ENCODE measurements around the gene POFUT1. TPM values are rescaled to one million over a fixed set of nuclear protein-coding genes. Genes with fewer than 3 reads are reported as not detected.

Gene POFUT1
- total and polyA plus RNA-seq, 2 of the 8 experiments (the other 6 are each of a cell fraction or from before 2014, with no cell fraction given): 19.4 to 24.4 TPM

GRCh38 chr20:32168184-32168910 is 39.3 kb upstream of the POFUT1 start:
- no peaks in the 10 kb centered on the region for H3K23me2 ChIP-seq (ENCODE audit: low read depth, low read length)
- peaks cover 8 to 14% (median 11%) of the 10 kb centered on the region in 4 experiments; a peak in 7 of 8 replicates for H3K36me3 ChIP-seq (ENCODE audit: control insufficient read depth in 2 of 4, insufficient read depth in 4 of 4, low read length in 3 of 4)
- no peak overlapping the region for H2AK5ac ChIP-seq (ENCODE audit: low read depth, low read length)
- no peak overlapping the region for H3K18ac ChIP-seq (ENCODE audit: extremely low read depth, low read length)
- H4K5ac ChIP-seq (ENCODE audit: insufficient read length, low read depth, low read length): no peak overlapping the region
- no peak overlapping the region for H2BK120ac ChIP-seq (replicated peaks; ENCODE audit: low read depth, low read length)
- peaks cover 0 to 4% of the 10 kb centered on the region in 2 experiments for H4K20me1 ChIP-seq (replicated peaks in 1 of 2; ENCODE audit: control insufficient read depth in 1 of 2, insufficient read depth in 2 of 2, low read length in 2 of 2)
- H3K4me1 ChIP-seq (replicated peaks in 1 of 4; ENCODE audit: control insufficient read depth in 3 of 4, insufficient read depth in 4 of 4, low read length in 3 of 4): peaks cover 0 to 7% (median 3%) of the 10 kb centered on the region in 4 experiments; a peak in 3 of 7 replicates
- ChIA-PET POLR2A (ENCODE audit: partially characterized antibody) (interaction anchor here (1.0 kb wide), 1 partner anchor 24 kb away, joined by 4 read pairs; no protein-coding TSS in a partner anchor), CTCF (ENCODE audit: partially characterized antibody) (interaction anchor here (0.6 kb wide), 1 partner anchor 238 kb away, joined by 3 read pairs; no protein-coding TSS in a partner anchor)
- DNase-seq (ENCODE audit: low read depth in 1 of 2, low spot score in 2 of 2): no peak
- H2BK12ac ChIP-seq (ENCODE audit: low read depth, low read length): no peak overlapping the region
- H3K56ac ChIP-seq (replicated peaks; ENCODE audit: insufficient read length, low read depth, low read length): no peak overlapping the region
- H3K4me2 ChIP-seq (ENCODE audit: insufficient read depth in 1 of 2, low read depth in 2 of 2, low read length in 2 of 2): peak overlapping the region; percentile 20 to 21; a peak in 1 of 4 replicates
- H3K9ac ChIP-seq (replicated peaks in 1 of 4; ENCODE audit: extremely low read depth in 1 of 4, low read depth in 3 of 4, low read length in 3 of 4): no peak overlapping the region
- H3K23ac ChIP-seq (ENCODE audit: insufficient read length): no peak overlapping the region
- no peak overlapping the region for H2AFZ ChIP-seq (ENCODE audit: low read length)
- H3K79me2 ChIP-seq (ENCODE audit: control insufficient read depth in 1 of 2, insufficient read depth in 2 of 2, low read length in 2 of 2): no peaks in the 10 kb centered on the region
- H2BK20ac ChIP-seq (ENCODE audit: low read length): no peak overlapping the region
- no peak overlapping the region for H2BK15ac ChIP-seq (ENCODE audit: low read length)
- H3K4ac ChIP-seq (replicated peaks; ENCODE audit: insufficient read length, low read depth, low read length): no peak overlapping the region
- no peak overlapping the region for H3K4me3 ChIP-seq (ENCODE audit: extremely low read depth in 1 of 4, insufficient read depth in 2 of 4, low read depth in 3 of 4, low read length in 4 of 4)
- H2BK5ac ChIP-seq (ENCODE audit: low read depth, low read length): no peak overlapping the region
- 82% methylated on average over 2 of the region's 2 CpGs; no CpG with 5 or more reads in 1 of the 2 experiments for WGBS, 2 experiments (ENCODE audit: extremely low coverage in 1 of 2, insufficient coverage in 1 of 2, insufficient read length in 1 of 2, insufficient replicate concordance in 2 of 2, low coverage in 1 of 2, low lambda C conversion rate in 2 of 2, missing lambda C conversion rate in 1 of 2)
- no peak overlapping the region for H3K14ac ChIP-seq (ENCODE audit: insufficient read length)
- H3K9me3 ChIP-seq (ENCODE audit: insufficient read depth in 2 of 2, low read depth in 1 of 2, low read length in 1 of 2): no peaks in the 10 kb centered on the region
- 0 out of 2 replicates have a peak, but pooled peaks have one; percentile 37 for TF ChIP-seq TAF1 (IDR thresholded peaks at IDR 0.05; ENCODE audit: low read depth, low read length)
- no peak for TF ChIP-seq MAFK (IDR thresholded peaks at IDR 0.05; ENCODE audit: low read depth, low read length)
- TF ChIP-seq ASH2L (IDR thresholded peaks at IDR 0.05; ENCODE audit: low read length): no peak
- TF ChIP-seq E2F6 (IDR thresholded peaks at IDR 0.05): peak; percentile 29; the same call in 1 of the 2 replicates
- peak; percentile 54; the same call in 1 of the 2 replicates for TF ChIP-seq POLR2AphosphoS5 (IDR thresholded peaks at IDR 0.05; ENCODE audit: low read depth, low read length)
- peak; percentile 32 for TF ChIP-seq USF2 (IDR thresholded peaks at IDR 0.05; ENCODE audit: low read length)
- no peaks in the 10 kb centered on the region for H3K79me1 ChIP-seq (ENCODE audit: low read depth, low read length)
- no peaks in the 10 kb centered on the region for H3K27me3 ChIP-seq (replicated peaks in 1 of 4; ENCODE audit: control insufficient read depth in 3 of 4, extremely low read depth in 1 of 4, insufficient read depth in 3 of 4, low read length in 3 of 4)
- no peak overlapping the region for H4K8ac ChIP-seq (ENCODE audit: extremely low read depth, insufficient read depth, low read length)
- H3K27ac ChIP-seq (ENCODE audit: low read depth, low read length): no peak overlapping the region
- no peak overlapping the region for H4K91ac ChIP-seq (replicated peaks; ENCODE audit: insufficient read length, low read length)
- peak; percentile 92 for FAIRE-seq
